Myocyte (in vitro differentiated cells): Measurements from ENCODE around the gene OCA2. TPM values are rescaled to one million over a fixed set of nuclear protein-coding genes. Genes with fewer than 3 reads are reported as not detected.
"Not testable (repeated sequence)": the region's sequence is repeated elsewhere in the genome, so short reads cannot be mapped to it uniquely, and the experiment has no call there.

Source experiments
- DNase-seq: peaks from one replicate; pipeline ENCODE4 v3.0.0-alpha.2; 2012; ENCODE audit warnings: low read depth
- total RNA-seq: library from RNA; depleted of rRNA; stranded (reverse); fragments of >200 nt; gene quantifications from 2 replicates; pipeline ENCODE4 v1.2.3, GENCODE V29; 2014

The OCA2 gene
- total RNA-seq, 1 donor from 2014 or later: not detected

- no peak for DNase-seq
Measured at GRCh38 chr15:27782125-27782524, 317.0 kb downstream of the OCA2 start.

- DNase-seq: no peak
Measured at GRCh38 chr15:27776501-27776900, 322.6 kb downstream of the OCA2 start.

GRCh38 chr15:27774638-27775037 lies 324.5 kb downstream of the OCA2 start:
- no peak for DNase-seq

DNA sequence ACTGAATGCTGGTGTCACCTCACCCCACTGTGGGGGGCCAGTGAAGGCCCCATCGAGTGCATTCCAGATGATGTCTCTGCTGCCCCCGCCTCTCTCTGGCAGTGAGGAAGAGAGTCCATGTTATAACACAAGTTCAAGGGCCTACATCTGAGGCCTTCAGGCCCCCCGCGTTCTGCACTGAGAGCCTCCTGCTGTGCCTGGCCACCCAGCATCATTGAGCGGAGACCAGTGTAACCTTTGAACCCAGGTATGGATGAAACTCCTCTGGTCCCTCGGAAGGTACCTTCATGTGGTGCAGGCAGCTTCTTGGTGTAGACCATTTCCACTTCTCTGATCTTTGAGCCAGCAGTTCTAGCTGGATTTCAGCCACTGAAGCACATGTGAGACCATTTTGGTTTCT lies 324.9 kb downstream of the OCA2 start:
- DNase-seq: no peak

DNA sequence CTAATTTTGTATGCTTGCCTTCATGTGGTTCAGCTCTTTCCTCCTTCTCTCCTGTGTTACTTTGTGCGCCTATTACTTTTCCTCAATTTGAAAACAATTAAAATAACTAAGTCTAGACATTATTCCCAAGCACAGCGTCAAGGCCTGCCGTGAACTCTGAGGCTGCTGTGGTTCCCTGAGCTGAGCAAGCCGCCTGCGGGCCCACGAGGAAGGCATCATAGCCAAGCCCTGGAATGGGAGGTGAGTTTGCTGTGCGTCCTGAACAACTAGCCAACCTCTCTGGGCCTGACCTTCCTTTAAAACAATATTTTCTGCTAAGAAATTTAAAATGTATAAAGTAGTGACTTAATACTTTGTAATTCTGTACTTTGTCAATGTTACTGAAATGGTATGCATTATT lies 327.2 kb downstream of the OCA2 start:
- DNase-seq: no peak

DNA sequence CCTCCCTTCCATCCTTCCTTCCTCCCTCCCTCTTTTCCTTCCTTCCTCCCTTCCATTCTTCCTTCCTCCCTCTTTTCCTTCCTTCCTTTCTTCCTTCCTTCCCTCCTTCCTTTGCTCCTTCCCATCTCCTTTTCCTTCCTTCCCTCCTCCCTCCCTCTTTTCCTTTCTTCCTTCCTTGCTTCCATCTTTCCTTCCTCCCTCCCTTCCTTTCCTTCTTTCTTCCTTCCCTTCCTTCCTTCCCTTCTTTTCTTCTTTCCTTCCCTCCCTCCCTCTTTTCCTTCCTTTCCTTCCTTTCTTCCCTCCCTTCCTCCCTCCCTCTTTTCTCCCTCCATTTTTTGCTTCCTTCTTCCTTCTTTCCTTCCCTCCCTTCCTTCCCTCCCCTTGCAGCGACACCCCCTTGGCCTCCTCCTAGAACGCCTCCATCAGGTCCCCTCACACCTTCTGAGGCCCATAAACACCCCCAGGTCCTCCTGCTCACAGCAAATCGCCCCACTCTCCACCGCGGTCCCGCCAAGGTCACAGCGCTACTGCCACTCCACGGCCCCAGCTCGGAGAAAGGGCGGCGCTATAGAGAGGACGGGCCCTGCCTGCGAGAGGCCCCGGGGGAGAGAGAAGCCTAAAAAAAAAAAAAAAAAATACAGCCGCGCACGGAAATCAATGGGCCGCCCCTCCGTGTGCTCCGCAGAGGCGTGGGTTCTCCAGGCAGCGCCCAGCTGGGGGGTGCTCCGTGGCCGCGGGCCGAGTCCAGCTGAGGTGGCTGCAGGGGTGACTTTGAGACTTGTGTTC lies 328.2 kb downstream of the OCA2 start:
- DNase-seq: no peak

GRCh38 chr15:27770086-27770607 lies 329.0 kb downstream of the OCA2 start:
- DNase-seq: no peak

- no peak for DNase-seq
Measured at GRCh38 chr15:27769652-27770051, 329.5 kb downstream of the OCA2 start.

DNA sequence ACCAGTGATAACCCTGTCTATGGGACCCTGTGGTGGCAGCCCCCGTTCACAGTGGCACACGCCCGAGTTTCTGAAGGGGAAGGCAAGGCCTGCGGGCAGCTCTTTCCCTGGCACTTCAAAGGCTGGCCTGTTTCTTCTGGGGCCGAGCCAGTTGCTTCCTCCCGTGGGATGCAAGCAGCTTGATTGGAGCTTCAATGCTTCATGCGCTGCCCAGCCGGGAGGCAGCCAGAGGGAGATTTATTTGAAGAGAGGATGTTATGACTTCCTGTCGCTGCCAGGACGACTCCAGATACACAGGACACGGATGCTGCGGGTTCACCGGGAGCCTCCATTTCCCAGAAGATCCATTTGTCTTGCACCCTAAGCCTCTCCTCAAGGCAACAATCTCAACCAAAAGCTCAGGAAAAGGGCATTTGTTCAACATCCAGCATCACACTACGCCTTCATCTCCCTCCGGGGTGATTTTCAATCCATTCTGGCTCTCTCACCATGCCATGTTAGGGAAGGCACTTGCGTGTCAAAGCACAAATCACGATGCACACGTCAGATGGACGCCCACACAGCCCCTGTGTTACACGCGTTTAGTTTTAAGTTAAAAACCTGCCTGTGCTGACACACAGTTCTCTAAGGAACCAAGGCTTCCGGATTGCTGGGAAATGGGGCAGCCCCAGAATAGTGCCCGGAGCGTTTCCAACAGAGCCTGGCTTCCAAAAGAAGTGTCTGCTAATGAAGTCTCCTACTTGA lies 330.2 kb downstream of the OCA2 start:
- no peak for DNase-seq

DNA sequence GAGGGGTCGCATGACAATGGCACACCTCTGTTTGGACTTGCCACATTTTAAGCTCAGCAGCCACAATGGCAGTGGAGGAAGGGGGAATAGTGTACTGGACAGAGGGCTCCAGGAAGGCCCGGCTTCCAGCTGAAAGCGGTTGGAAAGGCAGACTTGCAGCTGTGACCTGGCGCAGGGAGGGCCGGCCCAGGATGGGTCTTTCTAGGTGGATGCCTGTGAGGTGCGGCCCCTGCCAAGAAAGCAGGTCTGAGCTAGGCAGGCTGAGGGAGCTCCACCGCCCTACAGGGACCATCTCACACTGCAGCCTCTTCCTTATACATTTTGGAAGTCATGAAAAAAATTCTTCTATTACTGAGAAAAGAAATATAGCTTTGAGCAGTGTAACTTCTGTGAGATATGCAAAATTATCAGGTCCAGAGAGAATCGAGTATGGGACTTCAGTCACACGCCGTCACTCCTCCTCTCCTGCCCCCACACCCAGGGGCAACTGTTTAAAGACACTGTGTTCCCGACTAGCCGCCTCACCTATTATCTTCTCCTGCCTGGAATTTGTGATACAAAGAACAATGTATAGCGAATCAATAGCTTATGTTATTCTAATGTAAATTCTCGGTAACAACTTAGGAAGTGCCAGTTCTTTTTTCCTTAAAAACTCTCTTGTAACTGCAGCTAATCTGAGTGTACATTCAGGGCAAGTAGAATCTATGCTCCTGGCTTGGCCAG lies 331.0 kb downstream of the OCA2 start:
- no peak for DNase-seq

GRCh38 chr15:27767430-27767829 lies 331.7 kb downstream of the OCA2 start:
- DNase-seq: not testable (repeated sequence)

DNA sequence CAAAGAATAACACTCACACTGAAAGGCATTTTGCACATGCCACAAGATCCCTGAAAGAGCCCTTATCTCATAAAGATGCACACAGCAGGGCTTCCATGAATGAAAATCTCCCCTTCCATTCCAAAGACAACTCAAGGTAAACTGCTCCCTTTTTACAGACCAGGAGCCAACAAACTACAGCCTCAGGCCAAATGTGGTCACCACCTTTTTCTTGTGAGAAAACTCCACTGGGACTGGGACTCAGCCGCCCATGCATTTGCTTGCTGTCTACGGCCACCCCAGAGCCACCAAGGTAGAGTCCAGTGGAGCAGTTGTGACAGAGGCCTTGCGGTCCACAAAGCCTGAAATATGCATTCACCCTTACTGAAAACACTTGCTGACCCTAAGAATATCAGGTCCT lies 334.8 kb downstream of the OCA2 start:
- DNase-seq: no peak

DNA sequence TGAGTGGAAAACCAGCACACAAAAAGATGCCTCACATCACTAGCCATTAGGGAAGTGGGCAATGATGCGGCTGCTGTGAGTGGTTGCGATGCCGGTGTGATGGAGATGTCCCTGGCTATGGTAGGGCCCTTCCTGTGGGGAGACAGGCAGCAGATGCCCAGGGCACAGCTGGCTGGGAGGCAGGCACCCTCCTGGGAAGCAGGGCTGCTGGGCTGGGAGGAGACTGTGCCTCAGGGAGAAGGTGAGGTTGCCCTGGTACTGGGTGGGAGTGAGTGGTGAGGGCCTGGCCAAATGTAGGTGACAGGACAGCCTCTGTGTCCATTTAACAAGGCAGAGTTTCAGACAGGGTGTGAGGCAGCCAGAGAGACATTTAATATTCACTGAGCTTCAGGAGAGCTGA lies 335.6 kb downstream of the OCA2 start:
- DNase-seq: no peak

DNA sequence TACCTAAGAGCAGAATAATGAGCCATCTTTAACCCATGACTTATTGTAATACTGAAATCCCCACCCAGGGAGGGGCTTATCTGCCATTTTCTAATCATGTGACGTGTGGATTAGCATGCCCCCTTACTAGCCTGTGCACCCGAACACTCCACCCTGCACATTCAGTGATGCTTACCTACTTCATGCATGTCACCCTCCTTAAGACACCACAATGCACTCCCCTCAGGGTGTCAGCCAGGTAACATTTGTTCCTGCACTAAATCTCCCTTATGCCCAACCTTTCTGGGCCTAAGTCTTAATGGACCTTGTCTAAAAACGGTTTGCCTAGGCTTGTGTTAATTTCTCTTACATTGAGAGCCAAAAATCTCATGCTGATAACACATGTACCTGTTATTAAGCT lies 336.6 kb downstream of the OCA2 start:
- no peak for DNase-seq

DNA sequence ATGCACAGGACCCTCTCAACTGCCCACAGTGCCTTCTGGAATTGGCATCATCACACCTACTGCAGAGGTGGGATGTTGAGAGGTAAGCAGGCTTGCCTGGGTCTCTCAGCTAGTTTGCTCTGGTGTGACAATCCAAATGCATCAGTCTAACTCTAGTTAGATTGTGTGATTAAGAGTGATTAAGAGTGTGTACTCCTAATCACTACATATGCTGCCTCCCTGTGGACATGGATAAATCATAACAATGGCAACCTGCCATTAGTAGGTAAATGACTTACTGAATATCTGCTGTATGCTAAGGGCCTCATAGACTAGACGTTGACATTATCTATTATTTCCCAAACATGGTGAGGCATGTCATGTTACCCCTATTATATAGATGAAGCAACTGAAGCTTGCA lies 342.1 kb downstream of the OCA2 start:
- no peak for DNase-seq

GRCh38 chr15:27752691-27753090 lies 346.4 kb downstream of the OCA2 start:
- no peak for DNase-seq

DNA sequence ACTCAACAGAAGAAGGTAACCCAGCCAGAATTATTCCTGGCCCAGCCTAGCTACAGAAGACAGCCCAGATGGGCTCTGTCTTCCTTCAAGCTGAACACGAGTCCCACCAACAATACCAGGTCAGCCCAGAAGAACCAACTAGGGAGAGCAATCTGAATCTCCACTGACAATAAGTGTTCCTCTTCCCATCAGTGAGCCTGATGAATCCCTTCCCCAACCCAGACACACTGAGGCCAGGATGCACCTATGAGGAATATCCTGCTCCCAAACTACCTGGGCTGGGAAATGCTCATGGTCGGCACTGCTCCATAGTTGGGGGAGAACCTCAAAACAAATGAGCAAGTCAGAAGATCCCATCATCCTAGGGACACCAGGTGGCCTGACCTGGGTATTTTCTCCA lies 351.1 kb downstream of the OCA2 start:
- DNase-seq: no peak

DNA sequence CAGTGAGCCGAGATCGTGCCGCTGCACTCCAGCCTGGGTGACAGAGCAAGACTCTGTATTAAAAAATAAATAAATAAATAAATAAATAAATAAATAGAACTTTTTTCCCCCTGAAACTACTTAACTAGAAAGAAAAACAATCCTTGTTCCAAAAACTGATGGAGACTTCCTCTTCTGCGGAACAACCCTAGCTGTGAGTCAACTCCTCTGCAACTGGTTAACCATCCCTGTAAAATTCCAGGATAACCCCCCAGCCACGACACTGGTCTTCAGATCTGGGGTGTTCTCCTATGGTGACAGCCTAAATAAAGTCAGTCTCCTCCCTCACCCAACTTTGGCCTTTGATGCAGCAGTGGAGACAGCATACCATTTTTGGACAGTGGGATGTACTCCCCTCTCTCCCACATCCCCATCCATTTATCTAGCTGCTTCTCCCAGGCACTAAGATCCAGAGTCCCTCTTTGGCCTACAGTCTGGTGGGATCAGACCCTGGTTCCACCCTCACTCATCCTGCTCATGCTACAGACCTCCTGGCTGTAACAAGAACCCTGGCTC lies 352.6 kb downstream of the OCA2 start:
- DNase-seq: no peak

DNA sequence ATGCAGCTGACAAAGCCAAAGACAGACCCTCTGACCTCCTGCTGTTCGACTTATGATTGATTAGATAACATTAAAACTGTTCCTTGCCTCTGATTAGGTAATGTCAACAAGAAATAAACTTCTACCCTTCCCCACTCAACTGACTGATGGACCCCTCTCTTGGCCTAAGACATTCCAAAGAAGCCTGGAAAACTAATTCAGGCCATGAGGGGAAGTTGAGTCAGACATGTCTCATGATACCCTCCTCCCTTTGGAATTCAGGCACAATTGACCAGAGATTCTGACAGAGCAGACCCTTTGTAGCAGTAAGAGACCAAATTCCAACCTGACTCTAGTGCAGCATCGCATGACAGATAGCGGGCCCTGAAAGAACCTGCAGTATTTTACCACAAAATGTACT lies 354.5 kb downstream of the OCA2 start:
- no peak for DNase-seq

DNA sequence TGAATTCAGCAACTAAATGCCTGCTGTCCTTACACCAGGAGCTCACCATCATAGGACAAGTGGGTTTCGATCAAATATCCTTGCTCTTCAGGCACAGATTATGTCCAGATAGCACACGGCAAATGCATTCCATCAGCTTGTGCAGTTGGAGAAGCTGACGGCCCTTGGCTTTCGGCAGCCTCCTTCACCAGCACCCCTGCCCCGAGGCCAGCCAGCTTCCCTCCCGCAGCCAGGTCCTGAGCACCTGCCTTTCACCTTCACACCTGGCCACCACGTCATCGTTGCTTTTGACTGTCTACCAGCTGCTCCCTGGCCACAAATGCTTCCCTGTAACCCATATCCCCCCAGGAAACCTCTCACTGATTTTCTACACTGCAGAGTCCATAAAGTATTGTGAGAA lies 355.5 kb downstream of the OCA2 start:
- no peak for DNase-seq

DNA sequence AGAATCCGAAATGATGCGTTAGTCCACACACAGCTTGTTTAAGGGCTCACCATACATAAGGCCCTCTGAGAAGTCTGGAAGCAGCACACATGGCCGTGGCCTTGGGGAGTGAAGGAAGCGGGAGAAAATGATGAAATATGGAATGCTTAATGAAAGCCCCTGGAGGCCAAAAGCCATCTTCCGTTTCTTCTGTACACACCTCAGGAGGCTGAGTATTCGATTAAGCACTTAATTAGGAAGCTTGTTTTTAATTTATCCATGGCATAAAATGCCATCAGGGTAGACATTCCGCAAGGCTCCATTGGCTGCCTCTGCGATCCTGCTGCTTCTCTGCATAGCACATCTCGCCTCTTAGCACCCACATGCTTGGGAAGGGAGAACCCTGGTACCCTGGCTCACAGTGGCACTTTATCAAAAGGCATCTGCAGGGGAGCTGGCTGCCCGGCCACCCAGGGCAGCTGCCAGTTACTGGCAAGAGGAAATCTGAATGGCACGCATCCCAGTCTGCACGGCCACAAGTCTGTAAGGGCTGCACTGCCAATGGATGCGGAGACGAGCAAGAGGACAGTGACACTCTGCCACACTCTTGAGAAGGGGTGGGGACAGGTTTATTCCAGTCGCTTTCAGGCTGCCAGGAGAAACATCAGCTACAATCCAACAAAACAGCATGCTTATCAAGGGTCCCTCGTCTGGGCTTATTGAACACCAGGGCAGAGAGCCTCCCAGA lies 356.2 kb downstream of the OCA2 start:
- no peak for DNase-seq
